GM12872 (cell line): ENCODE measurements around the gene TBC1D22A.

Experiments
- CTCF ChIP-seq: IDR thresholded peaks from 3 replicates; pipeline ENCODE4 v1.5.1; 2011; ENCODE audit warnings: low read depth, mild to moderate bottlenecking, low read length, moderate library complexity; ENCODE audit not compliant: insufficient read depth

The TBC1D22A gene

GRCh38 chr22:47157093-47157420 lies 394.6 kb downstream of the TBC1D22A start:
- no peak for TF ChIP-seq CTCF

- TF ChIP-seq CTCF = no peak
Measured at GRCh38 chr22:47157486-47158270, 395.2 kb downstream of the TBC1D22A start.

DNA sequence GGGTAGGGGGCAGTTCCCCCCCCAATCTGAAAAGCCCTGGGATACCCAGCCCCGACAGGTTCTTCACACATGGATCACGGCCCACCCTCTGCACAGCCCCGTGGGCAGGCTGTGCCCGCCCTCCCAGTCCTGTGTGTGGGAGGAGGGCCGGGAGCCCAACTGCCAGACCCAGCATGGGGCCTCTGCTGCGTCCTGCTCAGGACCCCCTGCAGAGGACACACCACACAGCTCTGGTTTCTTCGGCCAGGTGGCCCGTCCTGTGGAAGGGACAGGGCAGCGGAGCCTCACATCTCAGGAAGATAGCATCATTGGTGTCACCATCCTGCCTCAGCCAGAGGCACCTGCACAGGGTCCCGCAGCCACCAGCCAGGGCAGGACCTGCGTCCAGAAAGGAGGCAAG lies 396.0 kb downstream of the TBC1D22A start:
- TF ChIP-seq CTCF = no peak

GRCh38 chr22:47159592-47159991 lies 397.1 kb downstream of the TBC1D22A start:
- no peak for TF ChIP-seq CTCF

DNA sequence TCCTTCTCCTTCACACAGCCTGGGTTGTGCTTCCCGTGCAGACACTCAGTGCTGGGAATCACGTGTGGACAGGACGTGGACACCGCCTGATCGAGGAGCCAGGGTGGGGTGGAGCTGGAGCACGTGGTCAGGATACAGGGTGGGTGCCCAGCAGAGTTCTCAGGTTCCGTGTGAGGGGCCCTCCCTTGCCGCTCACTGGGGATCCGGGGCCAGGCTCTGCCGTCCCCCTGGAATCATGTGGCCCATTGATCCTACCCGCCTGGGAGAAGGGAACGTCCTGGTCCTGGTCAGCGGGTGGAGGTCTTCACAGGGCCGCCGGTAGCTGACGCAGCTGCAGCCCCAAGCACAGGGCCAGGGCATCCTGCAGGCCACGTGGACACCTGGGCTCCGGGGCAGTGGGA lies 397.7 kb downstream of the TBC1D22A start:
- TF ChIP-seq CTCF = no peak

DNA sequence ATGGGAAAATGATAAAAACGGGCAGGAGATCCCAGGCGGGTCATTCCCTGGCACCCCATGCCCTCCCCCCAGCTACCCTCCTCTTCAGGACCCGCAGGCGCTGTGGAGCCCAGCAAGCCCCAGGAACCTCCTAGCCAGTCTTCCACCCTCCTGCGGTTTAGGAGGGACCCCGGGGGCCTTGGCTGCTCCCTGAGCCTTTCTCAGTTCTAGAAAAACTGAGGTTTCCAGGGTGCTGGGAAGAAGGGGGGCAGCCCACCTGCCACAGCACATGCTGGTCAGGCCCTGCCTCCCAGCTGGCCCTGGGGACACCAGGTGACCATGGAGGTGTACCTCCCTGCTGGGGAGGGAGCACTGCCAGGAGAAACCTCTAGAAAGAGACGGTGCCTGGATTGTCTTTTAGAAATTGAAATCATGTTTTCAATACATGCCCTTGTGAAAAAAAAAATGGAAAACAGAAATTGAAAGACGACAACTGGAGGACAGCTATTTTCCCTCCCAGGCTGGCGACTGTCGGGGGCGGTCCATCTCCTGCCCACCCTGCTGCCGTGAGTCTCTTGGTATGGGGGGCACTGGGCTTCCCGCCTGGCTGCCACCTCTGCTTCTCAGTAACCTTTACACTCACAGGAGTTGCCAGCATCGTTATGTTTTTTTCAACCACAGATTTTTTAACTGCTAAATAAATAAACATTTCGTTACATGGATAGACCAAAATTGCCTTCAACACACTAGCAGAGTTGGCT lies 398.5 kb downstream of the TBC1D22A start:
- no peak for TF ChIP-seq CTCF

GRCh38 chr22:47161631-47162030 lies 399.2 kb downstream of the TBC1D22A start:
- TF ChIP-seq CTCF = no peak
